GM23338 (cell line): ENCODE results near the gene PSMD4. TPM values are rescaled to one million over a fixed set of nuclear protein-coding genes. Genes with fewer than 3 reads are reported as not detected.

Source experiments
- ATAC-seq: fragments of 200-7000 bp; cut with Tn5 transposase; 3 replicates; pipeline ENCODE4 v1.9.1; 2020
- DNase-seq: peaks from one replicate; pipeline ENCODE4 v3.0.0-alpha.2; 2015; ENCODE audit warnings: low spot score
- H2AFZ ChIP-seq: fragments of 200-600 bp; sonication (generic); 2 replicates; pipeline ENCODE4 v1.8.0; 2016; ENCODE audit warnings: antibody characterized with exemption, mild to moderate bottlenecking, moderate library complexity
- H3F3A ChIP-seq: fragments of 200-600 bp; sonication (generic); replicated peaks from 2 replicates; pipeline ENCODE4 v1.8.0; 2017; ENCODE audit warnings: antibody characterized with exemption, mixed run types, low read depth
- H3K27ac ChIP-seq: fragments of 200-600 bp; sonication (generic); 2 replicates; pipeline ENCODE4 v1.6.1; 2016; ENCODE audit warnings: low read depth
- H3K27me3 ChIP-seq: fragments of 200-600 bp; sonication (generic); 2 replicates; pipeline ENCODE4 v1.8.0; 2016; ENCODE audit warnings: mild to moderate bottlenecking, mixed run types, moderate library complexity; ENCODE audit not compliant: insufficient read depth
- H3K36me3 ChIP-seq: fragments of 200-600 bp; sonication (generic); 2 replicates; pipeline ENCODE4 v1.8.0; 2016; ENCODE audit warnings: mild to moderate bottlenecking; ENCODE audit not compliant: insufficient read depth
- H3K4me1 ChIP-seq: fragments of 200-600 bp; sonication (generic); 2 replicates; pipeline ENCODE4 v1.8.0; 2016; ENCODE audit warnings: mild to moderate bottlenecking, moderate library complexity; ENCODE audit not compliant: insufficient read depth
- H3K4me2 ChIP-seq: fragments of 200-600 bp; sonication (generic); 2 replicates; pipeline ENCODE4 v1.7.1; 2017; ENCODE audit warnings: mixed run types
- H3K4me3 ChIP-seq: fragments of 200-600 bp; sonication (generic); 2 replicates; pipeline ENCODE4 v1.6.1; 2016; ENCODE audit warnings: mixed run types
- H3K79me2 ChIP-seq: fragments of 200-600 bp; sonication (generic); replicated peaks from 2 replicates; pipeline ENCODE4 v1.8.0; 2017; ENCODE audit warnings: mild to moderate bottlenecking; ENCODE audit not compliant: insufficient read depth
- H3K9me2 ChIP-seq: fragments of 200-600 bp; sonication (generic); 2 replicates; pipeline ENCODE4 v1.8.0; 2017; ENCODE audit not compliant: insufficient read depth
- H4K20me1 ChIP-seq: fragments of 200-600 bp; sonication (generic); replicated peaks from 2 replicates; pipeline ENCODE4 v1.8.0; 2017; ENCODE audit warnings: mild to moderate bottlenecking; ENCODE audit not compliant: insufficient read depth
- H3K27ac Mint-ChIP-seq: 2 replicates; pipeline ENCODE4 v1.8.0; 2020; ENCODE audit warnings: inconsistent platforms, mild to moderate bottlenecking, moderate library complexity, mixed read lengths
- H3K27me3 Mint-ChIP-seq: 3 replicates; pipeline ENCODE4 v1.8.0; 2022; ENCODE audit warnings: low read depth, mild to moderate bottlenecking, moderate library complexity, mixed read lengths, inconsistent platforms; ENCODE audit not compliant: insufficient read depth, poor library complexity
- H3K36me3 Mint-ChIP-seq: 3 replicates; pipeline ENCODE4 v1.8.0; 2021; ENCODE audit warnings: low read depth, mild to moderate bottlenecking, inconsistent platforms, moderate library complexity, mixed read lengths
- H3K4me1 Mint-ChIP-seq: 3 replicates; pipeline ENCODE4 v1.8.0; 2020; ENCODE audit warnings: mild to moderate bottlenecking, inconsistent platforms, mixed read lengths
- H3K4me3 Mint-ChIP-seq: 3 replicates; pipeline ENCODE4 v1.8.0; 2021; ENCODE audit warnings: moderate library complexity, mild to moderate bottlenecking, inconsistent platforms, mixed read lengths
- H3K9me3 Mint-ChIP-seq: 3 replicates; pipeline ENCODE4 v1.8.0; 2020; ENCODE audit warnings: moderate library complexity, mild to moderate bottlenecking, inconsistent platforms, mixed read lengths
- CREB1 ChIP-seq: fragments of 250-450 bp; sonication (Bioruptor Pico); IDR thresholded peaks from 2 replicates; pipeline ENCODE4 v1.5.0; 2020; ENCODE audit warnings: low read depth, mild to moderate bottlenecking, moderate library complexity
- EZH2phosphoT487 ChIP-seq: fragments of 200-600 bp; sonication (generic); IDR thresholded peaks from one replicate; pipeline ENCODE4 v1.8.1; 2018; ENCODE audit warnings: antibody characterized with exemption; ENCODE audit not compliant: unreplicated experiment
- STAT1 ChIP-seq: IDR thresholded peaks from one replicate; pipeline ENCODE4 v1.6.1; 2016; ENCODE audit warnings: antibody characterized with exemption; ENCODE audit not compliant: unreplicated experiment
- ZNF114 ChIP-seq: fragments of 250-450 bp; sonication (Bioruptor Pico); IDR thresholded peaks from 2 replicates; pipeline ENCODE4 v1.5.0; 2020; ENCODE audit warnings: mild to moderate bottlenecking, moderate library complexity
- ZNF331 ChIP-seq: fragments of 250-450 bp; sonication (Bioruptor Pico); IDR thresholded peaks from 2 replicates; pipeline ENCODE4 v1.5.0; 2020; ENCODE audit warnings: low read depth, mild to moderate bottlenecking, moderate library complexity
- polyA plus RNA-seq: library from polyadenylated mRNA; unstranded; fragments of >200 nt; fragmentation: Nextera tagmentation; extraction: Ambion mirVana; gene quantifications from 2 replicates; pipeline ENCODE4 v1.2.1, GENCODE V29; 2016
- total RNA-seq: library from RNA; depleted of rRNA; stranded (reverse); fragments of >200 nt; shearing (Covaris generic); gene quantifications from 2 replicates; pipeline ENCODE4 v1.2.3, GENCODE V29; 2014
- TF ChIP-seq, protein P1 (sequence below): fragments of 250-450 bp; sonication (Bioruptor Pico); IDR thresholded peaks from 2 replicates; pipeline ENCODE4 v1.5.0; 2020; ENCODE audit warnings: mild to moderate bottlenecking, moderate library complexity
- TF ChIP-seq, protein P2 (sequence below): IDR thresholded peaks from 2 replicates; pipeline ENCODE4 v1.6.1; 2016; ENCODE audit warnings: antibody characterized with exemption
- TF ChIP-seq, protein P3 (sequence below), 2 experiments: fragments of 200-600 bp in 1 of 2; sonication (generic) in 1 of 2; conservative IDR thresholded peaks; 2 replicates each; pipeline versions ENCODE4 v1.5.1 to v1.6.1; 2016 to 2017; ENCODE audit warnings: antibody characterized with exemption in 2 of 2, low read depth in 2 of 2, mild to moderate bottlenecking in 2 of 2, moderate library complexity in 1 of 2

The PSMD4 gene
- total and polyA plus RNA-seq, 2 experiments from 2014 or later, result 171 to 235 TPM

DNA sequence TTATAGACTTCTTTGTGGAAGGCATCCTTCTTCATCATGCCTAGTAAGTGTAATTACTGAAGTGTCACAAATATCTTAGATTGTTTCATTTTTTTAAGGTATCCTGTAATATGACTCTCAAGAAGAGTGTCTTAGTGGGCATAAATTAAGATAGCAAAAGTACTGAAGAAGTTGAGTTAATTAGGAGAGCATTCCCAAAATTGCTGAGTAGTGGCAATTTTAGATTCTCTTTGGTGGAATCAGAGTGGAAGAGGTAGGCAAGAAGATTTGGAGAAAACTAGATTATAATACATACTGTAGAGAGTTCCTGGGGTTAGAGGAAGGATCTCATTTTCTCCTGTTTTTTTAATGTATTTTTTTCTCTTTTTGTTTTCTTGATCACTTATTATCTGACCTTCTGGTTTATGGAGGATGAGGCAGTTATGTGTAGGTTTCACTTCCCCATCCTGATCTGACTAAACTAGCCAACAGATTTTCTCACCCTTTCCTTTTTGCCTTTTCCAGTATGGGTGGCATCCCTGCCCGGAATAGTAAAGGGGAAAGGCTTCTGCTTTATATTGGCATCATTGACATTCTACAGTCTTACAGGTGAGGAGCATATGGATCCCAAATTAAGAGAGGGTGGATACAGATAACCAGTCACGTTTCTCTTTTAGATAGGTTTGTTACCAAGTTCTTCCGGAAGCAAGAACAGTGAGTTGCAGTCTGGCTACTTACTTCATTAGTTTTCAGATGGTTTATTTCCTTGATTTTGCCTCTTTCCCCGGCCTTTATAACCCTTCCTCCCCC is 16.7 kb upstream of the PSMD4 start:
- Histone ChIP-seq H3K4me1 (no peaks in the 10 kb centered on the region), H4K20me1 (no peaks in the 10 kb centered on the region; the same call in 1 of the 2 replicates), H3K79me2 (0 out of 2 replicates have a peak, but pooled peaks cover 7% of the 10 kb centered on the region), H3K27ac (no peak overlapping the region), H3K4me3 (no peak overlapping the region), H3K9me2 (no peaks in the 10 kb centered on the region), H3F3A (peaks cover 20% of the 10 kb centered on the region; the same call in 1 of the 2 replicates), H3K4me2 (no peak overlapping the region), H3K27me3 (no peaks in the 10 kb centered on the region), H2AFZ (no peak overlapping the region), H3K36me3 (peaks cover 90% of the 10 kb centered on the region)
- no peak for ATAC-seq
- H3K36me3 Mint-ChIP-seq, result peaks cover 94% of the 10 kb centered on the region
- TF ChIP-seq, protein P1, sequence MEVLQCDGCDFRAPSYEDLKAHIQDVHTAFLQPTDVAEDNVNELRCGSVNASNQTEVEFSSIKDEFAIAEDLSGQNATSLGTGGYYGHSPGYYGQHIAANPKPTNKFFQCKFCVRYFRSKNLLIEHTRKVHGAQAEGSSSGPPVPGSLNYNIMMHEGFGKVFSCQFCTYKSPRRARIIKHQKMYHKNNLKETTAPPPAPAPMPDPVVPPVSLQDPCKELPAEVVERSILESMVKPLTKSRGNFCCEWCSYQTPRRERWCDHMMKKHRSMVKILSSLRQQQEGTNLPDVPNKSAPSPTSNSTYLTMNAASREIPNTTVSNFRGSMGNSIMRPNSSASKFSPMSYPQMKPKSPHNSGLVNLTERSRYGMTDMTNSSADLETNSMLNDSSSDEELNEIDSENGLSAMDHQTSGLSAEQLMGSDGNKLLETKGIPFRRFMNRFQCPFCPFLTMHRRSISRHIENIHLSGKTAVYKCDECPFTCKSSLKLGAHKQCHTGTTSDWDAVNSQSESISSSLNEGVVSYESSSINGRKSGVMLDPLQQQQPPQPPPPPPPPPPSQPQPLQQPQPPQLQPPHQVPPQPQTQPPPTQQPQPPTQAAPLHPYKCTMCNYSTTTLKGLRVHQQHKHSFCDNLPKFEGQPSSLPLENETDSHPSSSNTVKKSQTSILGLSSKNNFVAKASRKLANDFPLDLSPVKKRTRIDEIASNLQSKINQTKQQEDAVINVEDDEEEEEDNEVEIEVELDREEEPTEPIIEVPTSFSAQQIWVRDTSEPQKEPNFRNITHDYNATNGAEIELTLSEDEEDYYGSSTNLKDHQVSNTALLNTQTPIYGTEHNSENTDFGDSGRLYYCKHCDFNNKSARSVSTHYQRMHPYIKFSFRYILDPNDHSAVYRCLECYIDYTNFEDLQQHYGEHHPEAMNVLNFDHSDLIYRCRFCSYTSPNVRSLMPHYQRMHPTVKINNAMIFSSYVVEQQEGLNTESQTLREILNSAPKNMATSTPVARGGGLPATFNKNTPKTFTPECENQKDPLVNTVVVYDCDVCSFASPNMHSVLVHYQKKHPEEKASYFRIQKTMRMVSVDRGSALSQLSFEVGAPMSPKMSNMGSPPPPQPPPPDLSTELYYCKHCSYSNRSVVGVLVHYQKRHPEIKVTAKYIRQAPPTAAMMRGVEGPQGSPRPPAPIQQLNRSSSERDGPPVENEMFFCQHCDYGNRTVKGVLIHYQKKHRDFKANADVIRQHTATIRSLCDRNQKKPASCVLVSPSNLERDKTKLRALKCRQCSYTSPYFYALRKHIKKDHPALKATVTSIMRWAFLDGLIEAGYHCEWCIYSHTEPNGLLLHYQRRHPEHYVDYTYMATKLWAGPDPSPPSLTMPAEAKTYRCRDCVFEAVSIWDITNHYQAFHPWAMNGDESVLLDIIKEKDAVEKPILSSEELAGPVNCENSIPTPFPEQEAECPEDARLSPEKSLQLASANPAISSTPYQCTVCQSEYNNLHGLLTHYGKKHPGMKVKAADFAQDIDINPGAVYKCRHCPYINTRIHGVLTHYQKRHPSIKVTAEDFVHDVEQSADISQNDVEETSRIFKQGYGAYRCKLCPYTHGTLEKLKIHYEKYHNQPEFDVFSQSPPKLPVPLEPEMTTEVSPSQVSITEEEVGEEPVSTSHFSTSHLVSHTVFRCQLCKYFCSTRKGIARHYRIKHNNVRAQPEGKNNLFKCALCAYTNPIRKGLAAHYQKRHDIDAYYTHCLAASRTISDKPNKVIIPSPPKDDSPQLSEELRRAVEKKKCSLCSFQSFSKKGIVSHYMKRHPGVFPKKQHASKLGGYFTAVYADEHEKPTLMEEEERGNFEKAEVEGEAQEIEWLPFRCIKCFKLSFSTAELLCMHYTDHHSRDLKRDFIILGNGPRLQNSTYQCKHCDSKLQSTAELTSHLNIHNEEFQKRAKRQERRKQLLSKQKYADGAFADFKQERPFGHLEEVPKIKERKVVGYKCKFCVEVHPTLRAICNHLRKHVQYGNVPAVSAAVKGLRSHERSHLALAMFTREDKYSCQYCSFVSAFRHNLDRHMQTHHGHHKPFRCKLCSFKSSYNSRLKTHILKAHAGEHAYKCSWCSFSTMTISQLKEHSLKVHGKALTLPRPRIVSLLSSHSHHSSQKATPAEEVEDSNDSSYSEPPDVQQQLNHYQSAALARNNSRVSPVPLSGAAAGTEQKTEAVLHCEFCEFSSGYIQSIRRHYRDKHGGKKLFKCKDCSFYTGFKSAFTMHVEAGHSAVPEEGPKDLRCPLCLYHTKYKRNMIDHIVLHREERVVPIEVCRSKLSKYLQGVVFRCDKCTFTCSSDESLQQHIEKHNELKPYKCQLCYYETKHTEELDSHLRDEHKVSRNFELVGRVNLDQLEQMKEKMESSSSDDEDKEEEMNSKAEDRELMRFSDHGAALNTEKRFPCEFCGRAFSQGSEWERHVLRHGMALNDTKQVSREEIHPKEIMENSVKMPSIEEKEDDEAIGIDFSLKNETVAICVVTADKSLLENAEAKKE (CRISPR knock-in tag), result no peak
- no peak overlapping the region for H3K4me3 Mint-ChIP-seq
- H3K9me3 Mint-ChIP-seq, result no peaks in the 10 kb centered on the region
- H3K4me1 Mint-ChIP-seq, result no peaks in the 10 kb centered on the region
- no peak overlapping the region for H3K27ac Mint-ChIP-seq
- DNase-seq, result no peak
- H3K27me3 Mint-ChIP-seq, result peaks cover 6% of the 10 kb centered on the region

DNA sequence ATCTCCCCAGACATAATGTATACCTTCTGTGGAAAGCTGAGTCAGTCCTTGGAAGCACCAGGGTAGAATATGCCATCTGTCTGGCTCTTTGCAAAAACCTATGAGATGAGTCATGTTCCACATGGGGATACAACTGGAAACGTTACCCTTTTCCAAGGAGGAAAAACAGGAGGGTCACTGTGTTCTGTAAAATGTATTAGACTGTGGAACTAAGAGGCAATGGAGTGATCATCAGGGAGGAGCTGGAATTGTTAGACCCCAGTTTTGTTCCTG is 16.1 kb upstream of the PSMD4 start:
- Histone ChIP-seq H2AFZ (no peak overlapping the region), H3F3A (peaks cover 24% of the 10 kb centered on the region), H3K9me2 (no peaks in the 10 kb centered on the region), H3K27ac (no peak overlapping the region), H3K4me1 (no peaks in the 10 kb centered on the region), H3K79me2 (0 out of 2 replicates have a peak, but pooled peaks cover 7% of the 10 kb centered on the region), H3K4me2 (no peak overlapping the region), H3K4me3 (no peak overlapping the region), H3K27me3 (no peaks in the 10 kb centered on the region), H4K20me1 (no peaks in the 10 kb centered on the region; the same call in 1 of the 2 replicates), H3K36me3 (peaks cover 91% of the 10 kb centered on the region)
- Mint-ChIP-seq H3K27me3 (peaks cover 6% of the 10 kb centered on the region), H3K36me3 (peaks cover 97% of the 10 kb centered on the region), H3K4me3 (no peak overlapping the region), H3K27ac (no peak overlapping the region), H3K4me1 (no peaks in the 10 kb centered on the region), H3K9me3 (no peaks in the 10 kb centered on the region)
- no peak for DNase-seq
- no peak for ATAC-seq
- TF ChIP-seq EZH2phosphoT487 (no peak), ZNF114 (CRISPR knock-in tag) (no peak), STAT1 (no peak), ZNF331 (CRISPR knock-in tag) (no peak), CREB1 (CRISPR knock-in tag) (no peak)
- TF ChIP-seq, protein P2, sequence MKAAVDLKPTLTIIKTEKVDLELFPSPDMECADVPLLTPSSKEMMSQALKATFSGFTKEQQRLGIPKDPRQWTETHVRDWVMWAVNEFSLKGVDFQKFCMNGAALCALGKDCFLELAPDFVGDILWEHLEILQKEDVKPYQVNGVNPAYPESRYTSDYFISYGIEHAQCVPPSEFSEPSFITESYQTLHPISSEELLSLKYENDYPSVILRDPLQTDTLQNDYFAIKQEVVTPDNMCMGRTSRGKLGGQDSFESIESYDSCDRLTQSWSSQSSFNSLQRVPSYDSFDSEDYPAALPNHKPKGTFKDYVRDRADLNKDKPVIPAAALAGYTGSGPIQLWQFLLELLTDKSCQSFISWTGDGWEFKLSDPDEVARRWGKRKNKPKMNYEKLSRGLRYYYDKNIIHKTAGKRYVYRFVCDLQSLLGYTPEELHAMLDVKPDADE, result no peak
- TF ChIP-seq, protein P3, sequence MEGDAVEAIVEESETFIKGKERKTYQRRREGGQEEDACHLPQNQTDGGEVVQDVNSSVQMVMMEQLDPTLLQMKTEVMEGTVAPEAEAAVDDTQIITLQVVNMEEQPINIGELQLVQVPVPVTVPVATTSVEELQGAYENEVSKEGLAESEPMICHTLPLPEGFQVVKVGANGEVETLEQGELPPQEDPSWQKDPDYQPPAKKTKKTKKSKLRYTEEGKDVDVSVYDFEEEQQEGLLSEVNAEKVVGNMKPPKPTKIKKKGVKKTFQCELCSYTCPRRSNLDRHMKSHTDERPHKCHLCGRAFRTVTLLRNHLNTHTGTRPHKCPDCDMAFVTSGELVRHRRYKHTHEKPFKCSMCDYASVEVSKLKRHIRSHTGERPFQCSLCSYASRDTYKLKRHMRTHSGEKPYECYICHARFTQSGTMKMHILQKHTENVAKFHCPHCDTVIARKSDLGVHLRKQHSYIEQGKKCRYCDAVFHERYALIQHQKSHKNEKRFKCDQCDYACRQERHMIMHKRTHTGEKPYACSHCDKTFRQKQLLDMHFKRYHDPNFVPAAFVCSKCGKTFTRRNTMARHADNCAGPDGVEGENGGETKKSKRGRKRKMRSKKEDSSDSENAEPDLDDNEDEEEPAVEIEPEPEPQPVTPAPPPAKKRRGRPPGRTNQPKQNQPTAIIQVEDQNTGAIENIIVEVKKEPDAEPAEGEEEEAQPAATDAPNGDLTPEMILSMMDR (conservative IDR thresholded peaks at IDR 0.05; ENCODE audit: low read depth in 2 of 2), result no peak
